Naive B cell (primary cell): ENCODE data around the gene MPDU1. TPM values are rescaled to one million over a fixed set of nuclear protein-coding genes. Genes with fewer than 3 reads are reported as not detected.

Experiments
- ATAC-seq, 2 donors: fragments of 150-1000 bp; cut with Tn5 transposase; 2 replicates each; pipeline ENCODE4 v1.10.0; 2021; ENCODE audit warnings: low read depth in 2 of 2, mild to moderate bottlenecking in 2 of 2, moderate library complexity in 2 of 2
- DNase-seq: peaks from one replicate; pipeline ENCODE4 v3.0.0; 2022
- H3K27ac Mint-ChIP-seq, 6 donors: one replicate each; pipeline ENCODE4 v1.8.0; 2020 to 2022; ENCODE audit warnings: mild to moderate bottlenecking in 6 of 6, mixed read lengths in 6 of 6, moderate library complexity in 5 of 6, inconsistent platforms in 2 of 6
- H3K27me3 Mint-ChIP-seq, 3 donors: one replicate each; pipeline ENCODE4 v1.8.0; 2021 to 2022; ENCODE audit warnings: mixed read lengths in 3 of 3, mild to moderate bottlenecking in 1 of 3
- H3K36me3 Mint-ChIP-seq, 2 donors: one replicate each; pipeline ENCODE4 v1.8.0; 2020 to 2022; ENCODE audit warnings: mixed read lengths in 2 of 2, inconsistent platforms in 1 of 2, mild to moderate bottlenecking in 1 of 2
- H3K4me1 Mint-ChIP-seq, 3 donors: one replicate each; pipeline ENCODE4 v1.8.0; 2020 to 2022; ENCODE audit warnings: mixed read lengths in 3 of 3, inconsistent platforms in 1 of 3, mild to moderate bottlenecking in 1 of 3, moderate library complexity in 1 of 3
- H3K4me3 Mint-ChIP-seq, 8 donors: one replicate each; pipeline ENCODE4 v1.8.0; 2020 to 2022; ENCODE audit warnings: mild to moderate bottlenecking in 8 of 8, mixed read lengths in 8 of 8, moderate library complexity in 8 of 8, inconsistent platforms in 2 of 8
- H3K9me3 Mint-ChIP-seq, 7 donors: one replicate each; pipeline ENCODE4 v1.8.0; 2020 to 2022; ENCODE audit warnings: mixed read lengths in 7 of 7, mild to moderate bottlenecking in 5 of 7, inconsistent platforms in 2 of 7, moderate library complexity in 1 of 7
- polyA plus RNA-seq, 6 donors: library from polyadenylated mRNA; unstranded; fragments of 300-500 nt; fragmentation: Illumina TruSeq; gene quantifications; one replicate each; pipeline ENCODE4 v1.2.3, GENCODE V29; 2021; ENCODE audit warnings: low read depth in 6 of 6

Gene MPDU1
- polyA plus RNA-seq = 10 to 100 TPM; 27.8 to 59.7 (median 43.1) TPM

GRCh38 chr17:7583253-7584109, at the start of gene MPDU1:
Gene MPDU1 (plus strand): TSS chr17:7583852. CDS start chr17:7583863, 11 bp downstream.
- peak within 1 kb of the TSS; percentile 98 to 100 (median 100) for H3K27ac Mint-ChIP-seq
- no peaks in the 10 kb centered on the region for H3K27me3 Mint-ChIP-seq
- H3K36me3 Mint-ChIP-seq = peaks cover 0 to 14% of the 10 kb centered on the region in 2 donors
- H3K4me1 Mint-ChIP-seq = peaks cover 56 to 71% (median 56%) of the 10 kb centered on the region in 3 donors
- peak within 1 kb of the TSS; percentile 93 to 100 (median 99) for H3K4me3 Mint-ChIP-seq
- no peaks in the 10 kb centered on the region for H3K9me3 Mint-ChIP-seq
- peak; percentile 94 for DNase-seq
- ATAC-seq = peak; percentile 81 to 82

- ATAC-seq = no peak
- peaks cover 0 to 3% (median 0%) of the 10 kb centered on the region in 7 donors for H3K9me3 Mint-ChIP-seq
- H3K27me3 Mint-ChIP-seq = peaks cover 0 to 7% (median 3%) of the 10 kb centered on the region in 3 donors
- no peaks in the 10 kb centered on the region for H3K36me3 Mint-ChIP-seq
- DNase-seq = no peak
- no peak overlapping the region for H3K4me3 Mint-ChIP-seq
- H3K4me1 Mint-ChIP-seq = peaks cover 0 to 2% (median 0%) of the 10 kb centered on the region in 3 donors
- no peak overlapping the region for H3K27ac Mint-ChIP-seq
These were observed 45.6 kb upstream of the MPDU1 start for GRCh38 chr17:7538050-7538449.

GRCh38 chr17:7538891-7539545, 44.6 kb upstream of the MPDU1 start:
- Mint-ChIP-seq H3K27me3 (peaks cover 0 to 7% (median 3%) of the 10 kb centered on the region in 3 donors), H3K36me3 (no peaks in the 10 kb centered on the region), H3K4me3 (no peak overlapping the region), H3K9me3 (peaks cover 0 to 3% (median 0%) of the 10 kb centered on the region in 7 donors), H3K4me1 (peaks cover 0 to 2% (median 0%) of the 10 kb centered on the region in 3 donors), H3K27ac (no peak overlapping the region)
- ATAC-seq (no peak), DNase-seq (no peak)

- Mint-ChIP-seq H3K4me3 (no peak overlapping the region), H3K9me3 (peaks cover 0 to 3% (median 0%) of the 10 kb centered on the region in 7 donors), H3K4me1 (peaks cover 0 to 2% (median 0%) of the 10 kb centered on the region in 3 donors), H3K27me3 (peaks cover 0 to 7% (median 0%) of the 10 kb centered on the region in 3 donors), H3K27ac (no peak overlapping the region), H3K36me3 (no peaks in the 10 kb centered on the region)
- ATAC-seq (no peak), DNase-seq (no peak)
These were observed 42.5 kb upstream of the MPDU1 start for GRCh38 chr17:7541074-7541621.

GRCh38 chr17:7544911-7545310, 38.7 kb upstream of the MPDU1 start:
- H3K36me3 Mint-ChIP-seq = no peaks in the 10 kb centered on the region
- no peak overlapping the region for H3K27ac Mint-ChIP-seq
- H3K27me3 Mint-ChIP-seq = peaks cover 0 to 7% (median 0%) of the 10 kb centered on the region in 3 donors
- peak overlapping the region in 1 of 8 donors; percentile 27 for H3K4me3 Mint-ChIP-seq
- H3K9me3 Mint-ChIP-seq = no peaks in the 10 kb centered on the region
- DNase-seq (no peak), ATAC-seq (no peak)
- H3K4me1 Mint-ChIP-seq = peaks cover 15 to 25% (median 21%) of the 10 kb centered on the region in 3 donors

GRCh38 chr17:7548585-7549400, 34.9 kb upstream of the MPDU1 start, which contains the start of gene TNFSF12:
Gene TNFSF12 (plus strand): TSS chr17:7549058. CDS start chr17:7549154, 96 bp downstream.
- DNase-seq = peak; percentile 43
- Mint-ChIP-seq H3K4me3 (peak within 1 kb of the TSS; percentile 67 to 94 (median 90)), H3K4me1 (peaks cover 36 to 60% (median 59%) of the 10 kb centered on the region in 3 donors), H3K9me3 (no peaks in the 10 kb centered on the region), H3K36me3 (no peaks in the 10 kb centered on the region), H3K27me3 (no peaks in the 10 kb centered on the region), H3K27ac (peak within 1 kb of the TSS; percentile 82 to 96 (median 89))
- ATAC-seq = peak; percentile 39 to 42

GRCh38 chr17:7549401-7550055, 34.1 kb upstream of the MPDU1 start:
- Mint-ChIP-seq H3K36me3 (no peaks in the 10 kb centered on the region), H3K4me1 (peaks cover 40 to 64% (median 63%) of the 10 kb centered on the region in 3 donors), H3K4me3 (peak overlapping the region; percentile 67 to 94 (median 88)), H3K27ac (peak overlapping the region in 5 of 6 donors; percentile 49 to 96 (median 82)), H3K9me3 (no peaks in the 10 kb centered on the region), H3K27me3 (no peaks in the 10 kb centered on the region)
- DNase-seq (no peak), ATAC-seq (peak; percentile 38 to 39)

GRCh38 chr17:7550344-7550743, 33.3 kb upstream of the MPDU1 start:
- Mint-ChIP-seq H3K27ac (peak overlapping the region in 4 of 6 donors; percentile 49 to 90 (median 52)), H3K4me3 (peak overlapping the region; percentile 67 to 94 (median 88)), H3K36me3 (no peaks in the 10 kb centered on the region), H3K27me3 (no peaks in the 10 kb centered on the region), H3K4me1 (peaks cover 45 to 71% (median 69%) of the 10 kb centered on the region in 3 donors), H3K9me3 (no peaks in the 10 kb centered on the region)
- no peak for ATAC-seq
- DNase-seq = no peak

- Mint-ChIP-seq H3K9me3 (no peaks in the 10 kb centered on the region), H3K27ac (peak overlapping the region; percentile 49 to 90 (median 74)), H3K4me1 (peaks cover 49 to 75% (median 75%) of the 10 kb centered on the region in 3 donors), H3K36me3 (no peaks in the 10 kb centered on the region), H3K4me3 (peak overlapping the region in 5 of 8 donors; percentile 29 to 90 (median 57)), H3K27me3 (no peaks in the 10 kb centered on the region)
- ATAC-seq (no peak), DNase-seq (no peak)
These were observed 32.3 kb upstream of the MPDU1 start for GRCh38 chr17:7551396-7551795.

GRCh38 chr17:7552621-7553051, 31.0 kb upstream of the MPDU1 start:
- Mint-ChIP-seq H3K27me3 (no peaks in the 10 kb centered on the region), H3K9me3 (no peaks in the 10 kb centered on the region), H3K4me3 (peak overlapping the region; percentile 41 to 87 (median 72)), H3K27ac (peak overlapping the region; percentile 49 to 91 (median 80)), H3K4me1 (peaks cover 52 to 76% (median 76%) of the 10 kb centered on the region in 3 donors), H3K36me3 (no peaks in the 10 kb centered on the region)
- peak; percentile 87 to 88 for ATAC-seq
- DNase-seq = peak; percentile 84

- H3K9me3 Mint-ChIP-seq = no peaks in the 10 kb centered on the region
- peak overlapping the region; percentile 49 to 94 (median 86) for H3K27ac Mint-ChIP-seq
- no peaks in the 10 kb centered on the region for H3K36me3 Mint-ChIP-seq
- H3K4me1 Mint-ChIP-seq = peaks cover 54 to 76% (median 76%) of the 10 kb centered on the region in 3 donors
- DNase-seq (no peak), ATAC-seq (no peak)
- H3K27me3 Mint-ChIP-seq = no peaks in the 10 kb centered on the region
- peak overlapping the region; percentile 41 to 87 (median 78) for H3K4me3 Mint-ChIP-seq
These were observed 30.3 kb upstream of the MPDU1 start for GRCh38 chr17:7553356-7553755.
